HT1080 (cell line): ENCODE measurements around the gene ARPC1A. TPM values are rescaled to one million over a fixed set of nuclear protein-coding genes. Genes with fewer than 3 reads are reported as not detected.
"Not testable (repeated sequence)": the region's sequence is repeated elsewhere in the genome, so short reads cannot be mapped to it uniquely, and the experiment has no call there.

Experiments used
- DNase-seq: peaks from one replicate; pipeline ENCODE4 v3.0.0-alpha.2; 2015; ENCODE audit warnings: low read depth
- total RNA-seq: library from RNA; depleted of rRNA; stranded (reverse); fragments of >200 nt; shearing (Covaris generic); gene quantifications from 2 replicates; pipeline ENCODE4 v1.2.3, GENCODE V29; 2014

The ARPC1A gene
- total RNA-seq, 1 experiment from 2014 or later = 359 TPM

DNA sequence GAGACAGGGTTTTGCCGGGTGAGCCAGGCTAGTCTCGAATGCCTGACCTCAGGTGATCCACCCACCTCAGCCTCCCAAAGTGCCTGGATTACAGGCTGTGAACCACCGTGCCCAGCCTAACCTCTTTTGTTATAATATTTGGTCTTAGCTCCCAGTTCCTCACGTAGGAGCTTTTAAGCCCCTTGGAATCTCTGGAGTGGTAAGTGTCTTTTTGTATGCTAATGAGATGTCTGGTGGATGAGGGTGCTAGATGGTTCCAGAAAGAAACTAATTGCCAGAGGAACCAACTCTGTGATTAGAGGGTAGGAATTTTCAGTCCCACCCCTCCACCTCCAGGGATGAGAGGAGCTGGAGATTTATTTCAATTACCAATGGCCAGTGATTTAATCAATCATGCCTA is 5.3 kb upstream of the ARPC1A start:
- no peak for DNase-seq

DNA sequence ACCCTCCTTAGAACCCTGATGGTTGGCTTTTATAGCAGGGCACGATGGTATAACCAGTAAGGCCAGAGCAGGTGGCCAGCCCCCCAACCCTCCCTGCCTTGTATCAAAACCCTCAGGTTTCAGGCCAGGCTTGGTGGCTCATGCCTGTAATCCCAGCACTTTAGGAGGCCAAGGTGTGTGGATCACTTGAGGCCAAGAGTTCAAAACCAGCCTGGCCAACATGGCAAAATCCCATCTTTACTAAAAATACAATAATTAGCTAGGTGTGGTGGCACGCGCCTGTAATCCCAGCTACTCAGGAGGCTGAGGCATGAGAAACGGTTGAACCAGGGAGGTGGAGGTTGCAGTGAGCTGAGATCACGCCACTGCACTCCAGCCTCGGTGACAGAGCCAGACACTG is 3.0 kb upstream of the ARPC1A start:
- DNase-seq = not testable (repeated sequence)

DNA sequence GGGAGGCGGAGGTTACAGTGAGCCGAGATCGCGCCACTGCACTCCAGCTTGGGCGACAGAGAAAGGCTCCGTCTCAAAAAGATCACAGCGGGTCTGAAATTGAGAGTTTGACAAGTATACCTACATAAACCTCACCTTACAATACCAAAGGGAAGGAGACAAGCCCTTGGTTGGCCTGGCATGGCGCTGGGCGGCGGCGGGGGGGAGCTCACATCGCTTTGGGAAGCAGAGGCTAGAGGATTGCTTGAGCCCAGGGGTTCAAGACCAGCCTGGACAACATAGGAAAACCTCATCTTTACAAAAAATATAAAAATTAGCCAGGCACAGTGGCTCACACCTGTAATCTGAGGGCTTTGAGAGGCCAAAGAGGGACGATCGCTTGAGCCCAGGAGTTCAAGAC is 1.1 kb upstream of the ARPC1A start:
- DNase-seq = no peak

GRCh38 chr7:99325001-99325493 is 651 bp upstream of the ARPC1A start:
- no peak for DNase-seq

DNA sequence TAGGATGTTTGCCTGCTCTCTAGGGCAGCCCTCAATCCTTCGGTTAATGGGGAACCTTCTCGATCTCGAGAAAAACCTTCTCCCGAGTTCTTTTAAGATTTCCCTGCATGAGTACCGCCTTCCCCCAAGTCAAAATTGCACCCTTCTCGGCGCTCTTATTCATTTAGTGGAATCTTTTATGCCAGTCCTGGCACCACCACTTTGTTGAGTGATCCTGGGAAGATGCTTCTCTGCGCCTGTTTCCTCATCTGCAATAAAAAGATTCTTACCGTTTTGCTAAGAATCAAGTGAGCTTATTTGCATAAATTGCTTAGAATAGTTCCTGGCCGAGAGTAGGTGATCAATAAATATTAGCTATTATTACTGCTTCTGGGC is 697 bp downstream of the ARPC1A start:
- no peak for DNase-seq

DNA sequence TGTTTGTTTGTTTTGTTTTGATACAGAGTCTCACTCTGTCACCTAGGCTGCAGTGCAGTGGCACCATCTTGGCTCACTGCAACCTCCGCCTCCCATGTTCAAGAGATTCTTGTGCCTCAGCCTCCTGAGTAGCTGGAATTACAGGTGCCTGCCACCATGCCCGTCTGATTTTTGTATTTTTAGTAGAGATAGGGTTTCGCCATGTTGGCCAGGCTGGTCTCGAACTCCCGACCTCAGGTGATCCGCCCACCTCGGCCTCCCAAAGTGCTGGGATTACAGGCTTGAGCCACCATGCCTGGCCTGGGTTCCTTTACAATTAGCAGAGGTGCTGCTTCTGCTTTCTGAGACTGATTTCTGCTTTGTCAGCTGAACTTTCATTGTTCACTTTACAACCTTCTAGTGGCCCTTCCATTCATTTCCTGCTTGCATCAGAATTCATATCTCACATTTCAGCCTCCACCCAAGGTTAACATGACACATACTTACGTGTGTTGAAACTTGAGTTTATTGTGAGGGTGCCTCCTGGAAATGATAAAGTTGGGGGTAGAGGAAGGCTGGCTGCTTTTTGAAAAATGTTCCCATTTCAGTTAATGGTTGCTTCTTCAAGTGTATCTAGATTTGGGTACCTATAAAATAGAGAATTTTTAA is 4.7 kb downstream of the ARPC1A start:
- peak; percentile 92 for DNase-seq

DNA sequence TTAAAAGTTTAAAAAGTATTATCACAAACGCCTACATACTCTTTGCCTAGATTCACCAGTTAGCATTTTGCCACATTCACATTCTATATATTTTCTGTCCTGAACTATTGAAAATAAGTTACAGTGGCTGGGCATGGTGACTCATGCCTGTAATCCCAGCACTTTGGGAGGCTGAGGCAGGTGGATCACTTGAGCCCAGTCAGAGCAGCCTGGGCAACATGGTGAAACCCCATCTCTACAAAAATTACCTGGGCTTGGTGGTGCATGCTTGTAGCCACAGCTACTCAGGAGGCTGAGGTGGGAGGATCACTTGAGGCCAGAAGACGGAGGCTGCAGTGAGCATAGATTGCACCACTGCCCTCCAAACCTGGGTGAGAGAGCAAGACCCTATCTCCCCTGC is 5.3 kb downstream of the ARPC1A start:
- DNase-seq = no peak

DNA sequence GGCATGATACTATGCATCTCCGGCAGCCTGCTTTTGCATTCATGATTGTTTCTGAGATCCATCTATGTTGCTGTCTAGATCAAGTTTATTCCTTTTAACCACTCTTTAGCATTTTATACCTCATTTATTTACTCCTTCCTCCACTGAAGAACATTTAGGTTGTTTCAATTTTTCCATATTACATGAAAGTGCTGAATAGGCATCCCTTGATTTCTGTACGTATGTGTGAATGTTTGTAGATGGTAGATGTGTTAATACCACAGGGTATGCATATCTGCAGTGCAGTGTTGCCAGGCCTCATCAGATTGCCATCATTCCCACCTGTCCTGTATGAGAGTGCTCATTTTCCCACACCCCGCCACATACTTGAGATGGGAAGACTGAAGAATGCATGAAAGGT is 13.9 kb downstream of the ARPC1A start:
- DNase-seq = no peak

- DNase-seq = no peak
These were observed 15.0 kb downstream of the ARPC1A start for GRCh38 chr7:99340659-99341058.

DNA sequence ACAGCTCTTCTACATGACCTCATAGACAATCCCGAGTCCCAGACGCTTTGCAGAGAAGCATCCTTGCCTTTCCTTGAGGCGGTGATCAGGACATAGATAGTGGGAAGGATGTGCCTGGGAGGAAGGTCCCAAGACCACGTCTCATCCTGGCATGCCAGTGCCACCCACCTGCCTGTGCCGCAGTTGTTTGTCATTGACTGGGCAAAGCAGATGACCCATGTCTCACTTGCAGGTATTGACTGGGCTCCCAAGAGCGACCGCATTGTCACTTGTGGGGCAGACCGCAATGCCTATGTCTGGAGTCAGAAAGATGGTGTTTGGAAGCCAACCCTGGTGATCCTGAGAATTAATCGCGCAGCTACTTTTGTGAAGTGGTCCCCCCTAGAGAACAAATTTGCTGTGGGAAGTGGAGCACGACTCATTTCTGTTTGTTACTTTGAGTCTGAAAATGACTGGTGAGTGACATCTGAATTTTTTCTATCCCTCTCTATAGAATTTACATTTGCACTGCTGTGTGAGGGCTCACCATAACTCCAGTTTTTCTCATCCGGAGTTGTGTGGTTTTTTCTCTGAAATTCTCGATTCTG is 18.5 kb downstream of the ARPC1A start:
- no peak for DNase-seq

DNA sequence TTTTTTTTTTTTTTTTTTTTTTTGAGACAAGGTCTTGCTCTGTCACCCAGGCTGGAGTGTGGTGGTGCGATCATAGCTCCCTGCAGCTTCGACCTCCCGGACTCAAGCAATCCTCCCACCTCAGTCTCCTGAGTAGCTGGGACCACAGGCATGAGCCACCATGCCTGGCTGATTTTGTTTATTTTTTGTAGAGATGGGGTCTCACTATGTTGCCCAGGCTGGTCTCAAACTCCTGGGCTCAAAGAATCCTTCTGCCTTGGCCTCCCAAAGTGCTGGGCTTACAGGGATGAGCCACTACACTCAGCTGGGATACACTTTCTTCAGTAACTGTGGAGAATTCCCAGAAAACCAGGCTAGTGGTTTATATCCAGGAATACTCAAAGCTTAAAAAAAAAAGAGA is 24.9 kb downstream of the ARPC1A start:
- DNase-seq = not testable (repeated sequence)

GRCh38 chr7:99352247-99352646 is 26.5 kb downstream of the ARPC1A start:
- no peak for DNase-seq

DNA sequence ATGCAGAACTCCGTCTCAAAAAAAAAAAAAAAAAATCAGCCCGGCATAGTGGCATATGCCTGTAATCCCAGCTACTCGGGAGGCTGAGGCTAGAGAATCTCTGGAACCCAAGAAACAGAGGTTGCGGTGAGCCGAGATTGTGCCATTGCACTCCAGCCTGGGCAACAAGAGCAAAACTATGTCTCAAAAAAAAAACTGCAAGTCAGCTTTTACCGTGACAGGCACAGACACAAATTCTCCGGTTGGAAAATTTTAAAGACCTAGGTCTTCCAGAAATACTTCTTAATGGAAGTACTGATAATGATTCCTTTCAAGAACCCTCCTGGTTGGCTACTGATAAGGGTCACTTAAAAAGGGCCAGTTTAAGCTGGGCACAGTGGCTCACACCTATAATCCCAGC is 29.4 kb downstream of the ARPC1A start:
- DNase-seq = no peak

- no peak for DNase-seq
These were observed 32.2 kb downstream of the ARPC1A start for GRCh38 chr7:99357701-99358490.

- DNase-seq = not testable (repeated sequence)
These were observed 32.8 kb downstream of the ARPC1A start for GRCh38 chr7:99358521-99358920.

DNA sequence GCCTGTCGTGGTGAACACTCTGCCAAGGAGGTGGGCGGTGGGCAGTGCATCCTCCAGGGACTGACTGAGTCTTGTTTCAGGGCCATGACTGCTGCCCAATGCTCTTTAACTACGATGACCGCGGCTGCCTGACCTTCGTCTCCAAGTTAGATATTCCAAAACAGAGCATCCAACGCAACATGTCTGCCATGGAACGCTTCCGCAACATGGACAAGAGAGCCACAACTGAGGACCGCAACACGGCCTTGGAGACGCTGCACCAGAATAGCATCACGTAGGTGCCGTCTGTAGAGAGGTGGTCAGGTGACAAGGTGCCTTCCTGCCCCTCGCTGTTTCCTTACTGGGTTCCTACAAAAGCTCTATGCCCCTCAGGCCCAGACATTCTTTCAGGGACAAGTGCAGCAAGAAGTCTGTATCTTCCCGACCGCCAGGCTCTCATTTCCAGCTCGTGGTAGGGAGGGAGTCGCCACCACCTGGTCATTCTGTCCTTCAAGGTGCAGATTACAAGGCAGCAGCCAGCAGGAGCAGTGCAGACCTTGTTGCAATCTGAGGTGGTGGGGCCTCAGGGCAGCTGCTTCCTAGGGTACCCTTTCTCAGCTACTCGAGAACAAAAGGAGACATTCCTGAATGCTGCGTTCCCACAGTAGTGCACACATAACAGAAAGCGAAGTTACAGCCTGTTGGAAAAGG is 33.9 kb downstream of the ARPC1A start:
- DNase-seq = no peak

DNA sequence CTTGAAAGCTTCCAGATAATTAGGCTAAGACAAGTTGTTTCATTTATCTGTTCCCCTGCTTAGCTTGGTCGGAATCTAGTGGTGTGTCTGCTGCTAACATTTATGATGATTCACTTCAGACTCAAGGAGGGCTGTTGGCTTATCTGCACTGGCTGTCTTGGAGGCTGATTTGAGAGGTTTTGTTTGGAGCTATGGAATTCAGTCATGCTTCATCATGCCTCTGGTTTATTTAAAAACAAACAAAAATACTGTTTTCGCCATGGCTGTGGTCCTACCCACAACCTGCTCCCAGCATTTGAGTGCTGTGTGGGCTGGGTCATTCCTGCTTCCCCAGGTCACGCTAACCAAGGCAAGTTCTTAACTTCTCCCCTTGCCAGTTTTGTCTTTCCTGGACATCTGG is 37.1 kb downstream of the ARPC1A start:
- DNase-seq = no peak

- no peak for DNase-seq
These were observed 37.6 kb downstream of the ARPC1A start for GRCh38 chr7:99363286-99363685.

GRCh38 chr7:99365318-99366141 is 39.8 kb downstream of the ARPC1A start:
- DNase-seq = peak; percentile 30

DNA sequence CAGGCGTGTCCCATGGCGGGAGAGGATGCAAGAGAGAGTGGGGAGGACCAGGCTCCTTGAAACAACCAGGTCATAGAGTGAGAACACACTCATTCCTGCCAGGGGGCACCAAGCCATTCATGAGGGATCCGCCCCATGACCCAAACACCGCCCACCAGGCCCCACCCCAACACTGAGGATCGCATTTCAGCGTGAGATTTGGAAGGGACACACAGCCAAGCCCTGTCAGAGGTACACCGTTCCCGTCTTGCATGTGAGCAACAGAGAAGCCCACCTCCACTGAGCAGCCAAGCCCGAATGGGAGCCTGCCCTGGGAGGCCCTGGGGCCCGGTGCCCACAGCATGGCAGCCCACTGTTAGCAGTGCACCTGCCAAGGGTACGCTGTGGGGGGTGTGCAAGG is 40.9 kb downstream of the ARPC1A start:
- no peak for DNase-seq

DNA sequence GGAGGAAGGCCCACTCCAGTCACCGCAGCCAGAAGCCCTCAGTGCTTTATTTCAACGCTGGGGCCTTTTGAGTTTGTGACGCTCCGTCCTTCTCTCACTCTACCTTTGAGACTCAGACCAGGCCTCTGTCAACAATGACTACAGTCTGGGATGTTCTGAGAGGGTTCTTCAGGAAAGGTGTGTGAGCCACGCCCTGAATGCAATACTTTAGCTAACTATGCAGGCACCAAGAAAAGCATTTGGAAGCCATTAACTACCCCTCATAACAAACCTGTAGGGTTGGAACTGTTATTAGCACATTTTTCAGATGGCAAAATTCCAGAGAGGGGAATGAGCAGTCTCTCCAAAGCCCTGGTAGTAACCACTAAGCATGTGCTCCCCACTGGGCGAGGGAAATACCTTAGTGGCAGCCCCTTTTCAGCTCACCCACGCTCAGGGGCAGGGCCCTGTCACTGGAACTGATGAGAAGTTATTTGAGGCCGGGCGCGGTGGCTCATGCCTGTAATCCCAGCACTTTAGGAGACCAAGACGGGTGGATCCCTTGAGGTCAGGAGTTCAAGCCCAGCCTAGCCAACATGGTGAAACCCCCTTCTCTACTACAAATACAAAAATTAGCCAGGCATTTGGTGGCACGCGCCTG is 43.2 kb downstream of the ARPC1A start:
- no peak for DNase-seq
